Muscle layer of colon (tissue), 2 donors: ENCODE results near the gene EPHB2.

Experiments used
- H3K27ac ChIP-seq: one replicate; pipeline ENCODE4 v1.7.0; 2013; ENCODE audit warnings: low read depth, mild to moderate bottlenecking, low read length, moderate library complexity
- H3K27me3 ChIP-seq, 2 donors: one replicate each; pipeline ENCODE4 v1.7.0; 2013; ENCODE audit warnings: low read length in 2 of 2, mild to moderate bottlenecking in 2 of 2; ENCODE audit not compliant: insufficient read depth in 2 of 2, control insufficient read depth in 1 of 2
- H3K36me3 ChIP-seq: one replicate; pipeline ENCODE4 v1.7.0; 2013; ENCODE audit warnings: mild to moderate bottlenecking, low read length; ENCODE audit not compliant: insufficient read depth
- H3K4me1 ChIP-seq: one replicate; pipeline ENCODE4 v1.7.0; 2013; ENCODE audit warnings: mild to moderate bottlenecking, low read length; ENCODE audit not compliant: insufficient read depth
- H3K4me3 ChIP-seq, 2 donors: one replicate each; pipeline ENCODE4 v1.7.0; 2013; ENCODE audit warnings: low read length in 2 of 2, low read depth in 1 of 2, mild to moderate bottlenecking in 1 of 2, moderate library complexity in 1 of 2
- H3K9ac ChIP-seq: one replicate; pipeline ENCODE4 v1.7.0; 2013; ENCODE audit warnings: low read length
- H3K9me3 ChIP-seq: one replicate; pipeline ENCODE4 v1.7.0; 2013; ENCODE audit warnings: mild to moderate bottlenecking, low read length
- donor health status: abdominal sarcoma.
- donor health status: Adenocarcinoma of cecum.

EPHB2 gene

DNA sequence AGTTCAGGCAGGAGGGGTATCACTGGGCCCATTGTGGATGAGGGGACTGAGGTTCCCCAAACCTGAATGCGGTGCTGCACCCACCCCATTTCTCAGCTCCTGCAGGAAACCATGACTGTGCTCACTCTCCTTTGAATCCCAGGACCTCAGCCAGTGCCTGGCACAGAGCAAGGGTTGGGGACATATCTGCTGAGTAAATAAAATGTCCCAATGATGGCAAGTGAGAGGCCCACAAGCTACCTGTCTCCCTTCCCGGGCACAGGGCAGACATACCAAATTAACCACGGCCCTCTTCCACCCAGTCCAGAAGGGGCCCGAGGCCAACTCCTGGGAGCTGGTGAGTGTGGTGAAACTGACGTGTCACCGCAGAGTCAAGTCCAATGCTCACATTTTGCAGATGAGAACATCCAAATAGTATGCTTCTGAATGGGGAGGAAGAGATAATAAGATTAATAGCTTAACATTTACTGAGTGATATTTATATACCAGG, 97.6 kb downstream of the EPHB2 start:
- peaks cover 14% of the 10 kb centered on the region for H3K4me1 ChIP-seq
- H3K27me3 ChIP-seq: no peaks in the 10 kb centered on the region
- H3K27ac ChIP-seq: peak overlapping the region; percentile 88
- H3K9me3 ChIP-seq: no peaks in the 10 kb centered on the region
- no peaks in the 10 kb centered on the region for H3K36me3 ChIP-seq
- H3K4me3 ChIP-seq: no peak overlapping the region
- H3K9ac ChIP-seq: no peak overlapping the region

DNA sequence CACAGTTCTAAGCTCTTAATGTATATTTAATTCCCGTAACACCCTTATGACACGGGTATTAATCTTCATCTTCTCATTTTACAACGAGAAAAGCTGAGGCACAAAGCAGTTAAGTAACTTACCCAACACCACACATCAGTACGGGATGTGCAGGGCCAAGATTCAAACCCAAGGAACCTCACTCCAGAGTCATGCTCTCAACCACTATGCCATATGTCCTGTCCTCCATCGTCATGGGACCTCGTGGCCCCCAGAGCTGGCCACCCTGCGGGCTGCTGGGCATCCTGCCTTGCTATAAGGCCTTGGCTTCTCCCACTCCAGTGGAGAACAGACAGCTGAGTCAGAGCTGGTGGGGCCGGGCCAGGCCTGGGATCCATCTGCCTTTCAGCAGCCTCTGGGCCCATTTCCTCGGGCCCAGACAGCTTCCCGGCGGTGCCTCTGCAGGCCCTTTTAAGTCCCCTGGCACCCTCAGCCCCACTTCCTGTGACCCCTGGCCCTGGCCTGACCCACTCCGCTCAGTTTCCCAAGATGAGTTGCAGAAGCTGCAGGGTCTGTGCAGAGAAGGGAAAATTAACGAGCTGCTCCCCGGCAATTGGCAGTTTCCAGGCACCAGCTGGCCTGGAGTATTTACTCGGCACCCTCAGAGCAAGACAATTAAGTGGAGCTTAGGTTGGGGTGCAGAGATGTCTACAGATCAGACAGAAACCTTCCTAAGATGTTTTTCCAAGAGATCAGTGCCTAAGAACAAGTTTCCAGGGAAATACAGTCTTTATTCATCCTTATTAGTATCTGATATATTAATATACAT, 98.2 kb downstream of the EPHB2 start:
- H3K4me3 ChIP-seq: no peak overlapping the region
- no peaks in the 10 kb centered on the region for H3K9me3 ChIP-seq
- H3K27me3 ChIP-seq: no peaks in the 10 kb centered on the region
- peaks cover 17% of the 10 kb centered on the region for H3K4me1 ChIP-seq
- no peaks in the 10 kb centered on the region for H3K36me3 ChIP-seq
- peak overlapping the region; percentile 88 for H3K27ac ChIP-seq
- no peak overlapping the region for H3K9ac ChIP-seq

DNA sequence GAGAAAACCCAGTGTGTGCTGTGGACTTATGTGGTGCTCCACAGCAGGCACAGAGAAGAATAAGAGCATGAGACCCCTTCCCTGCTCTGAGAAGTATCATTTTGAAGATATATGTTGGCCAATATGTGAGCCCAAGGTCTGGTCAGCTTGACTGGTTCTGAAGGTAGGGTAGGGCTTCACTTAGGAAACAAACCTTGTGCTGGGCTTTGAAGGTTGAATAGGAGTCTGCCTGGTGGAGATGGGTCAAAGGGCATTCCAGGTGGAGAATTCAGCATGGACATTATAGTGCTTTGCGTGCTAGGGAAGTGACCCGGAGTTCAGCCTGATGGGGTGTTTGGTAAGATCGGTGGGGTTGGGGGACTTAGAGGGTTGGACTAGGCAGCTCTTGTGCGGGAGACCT, 99.1 kb downstream of the EPHB2 start:
- peaks cover 26% of the 10 kb centered on the region for H3K4me1 ChIP-seq
- H3K36me3 ChIP-seq: no peaks in the 10 kb centered on the region
- no peak overlapping the region for H3K27ac ChIP-seq
- H3K4me3 ChIP-seq: no peak overlapping the region
- no peaks in the 10 kb centered on the region for H3K27me3 ChIP-seq
- H3K9me3 ChIP-seq: no peaks in the 10 kb centered on the region
- no peak overlapping the region for H3K9ac ChIP-seq

DNA sequence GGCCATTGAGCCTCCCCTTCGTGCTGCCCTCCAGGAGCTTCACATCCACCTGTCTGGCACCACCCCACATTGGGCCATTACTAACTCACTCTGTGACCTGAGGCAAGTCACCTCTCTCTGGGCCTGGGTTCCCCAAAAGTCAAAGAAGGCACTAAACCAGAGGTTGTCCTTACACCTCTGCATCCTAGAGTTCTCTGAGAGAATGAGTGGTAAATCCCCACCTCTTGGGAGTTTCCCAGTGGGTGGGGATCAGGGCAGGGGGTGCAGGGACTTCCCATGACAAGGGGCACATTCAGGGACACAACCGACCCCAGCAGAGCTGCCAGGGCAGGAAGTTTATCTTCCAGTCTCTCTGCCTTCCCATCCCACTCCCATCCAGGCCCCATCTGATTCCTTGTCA, 99.7 kb downstream of the EPHB2 start:
- H3K27me3 ChIP-seq: no peaks in the 10 kb centered on the region
- no peak overlapping the region for H3K27ac ChIP-seq
- H3K36me3 ChIP-seq: no peaks in the 10 kb centered on the region
- H3K9me3 ChIP-seq: no peaks in the 10 kb centered on the region
- H3K4me3 ChIP-seq: no peak overlapping the region
- H3K9ac ChIP-seq: no peak overlapping the region
- peaks cover 32% of the 10 kb centered on the region for H3K4me1 ChIP-seq

DNA sequence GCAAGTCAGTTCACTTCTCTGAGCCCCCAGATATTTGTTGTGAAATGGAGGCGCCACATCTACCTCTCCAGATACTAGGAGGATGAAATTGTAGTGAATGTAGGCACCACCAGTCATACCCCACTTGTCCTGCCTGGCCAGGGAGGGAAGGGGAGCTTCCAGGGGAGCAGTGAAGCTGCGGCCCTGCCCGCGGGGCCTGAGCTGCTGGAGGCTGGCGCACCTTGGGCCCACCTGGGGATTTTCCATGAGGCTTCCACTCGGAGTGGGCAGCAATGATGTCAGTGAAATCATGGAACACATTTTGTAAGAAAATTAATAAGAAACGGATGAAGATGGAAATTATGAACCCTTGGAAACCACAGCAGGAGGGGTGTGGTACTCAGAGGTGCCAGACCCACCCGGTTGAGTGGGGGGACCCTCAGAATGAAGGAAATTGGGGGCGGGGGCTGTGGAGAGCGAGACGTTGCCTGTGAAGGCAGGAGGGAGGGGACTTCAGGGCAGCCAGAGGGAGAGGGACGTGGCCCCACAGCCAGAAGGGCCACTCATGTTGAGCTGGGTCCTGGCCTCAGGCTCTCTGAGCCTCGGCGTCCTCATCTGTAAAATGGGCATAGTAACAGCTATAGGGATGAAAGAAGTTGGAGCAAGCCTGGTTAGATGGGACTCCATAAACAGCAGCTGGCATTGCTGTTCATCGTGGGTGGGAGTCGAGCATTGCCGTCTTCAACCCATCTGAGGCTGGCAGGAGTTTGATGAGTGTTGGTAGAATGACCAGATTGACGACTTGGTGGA, 101.6 kb downstream of the EPHB2 start:
- H3K27ac ChIP-seq: no peak overlapping the region

DNA sequence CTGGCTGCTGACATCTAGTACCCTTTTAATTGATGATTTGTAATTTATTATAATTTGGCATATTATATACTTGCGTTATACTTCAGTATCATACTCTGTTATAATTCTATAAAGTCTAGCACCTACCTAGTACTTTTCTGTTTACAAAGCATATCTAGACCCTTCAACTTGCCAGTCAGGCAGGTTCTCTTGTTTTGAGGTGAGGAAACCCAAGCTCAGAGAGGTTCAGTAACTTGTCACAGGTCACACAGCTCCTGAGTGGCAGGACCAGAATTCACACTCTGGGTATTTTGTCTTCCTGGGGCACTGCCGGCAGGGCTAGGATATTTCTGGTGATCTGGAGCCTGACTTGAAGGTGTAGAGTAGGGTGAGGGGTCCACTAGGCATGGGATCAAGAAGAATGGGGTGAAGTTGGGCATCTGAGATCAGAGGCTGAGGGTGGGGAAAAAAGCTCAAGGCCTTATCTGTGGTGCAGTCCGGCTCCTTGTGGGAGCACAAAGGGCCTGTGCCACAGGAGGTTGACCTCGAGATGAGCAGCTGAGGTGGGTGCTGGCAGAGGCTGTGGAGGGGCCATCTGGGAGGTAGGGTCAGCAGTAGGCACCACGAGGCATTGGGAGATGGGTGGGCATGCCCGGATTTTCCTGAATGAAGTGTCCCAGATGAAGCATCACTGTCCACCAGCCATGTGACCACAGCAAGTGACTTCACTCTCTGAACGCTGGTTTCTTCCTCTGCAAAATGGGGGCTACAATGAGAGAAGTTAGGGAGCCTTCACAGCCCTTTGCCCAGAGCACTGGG, 102.6 kb downstream of the EPHB2 start:
- Histone ChIP-seq H3K27ac (no peak overlapping the region), H3K27me3 (no peaks in the 10 kb centered on the region)

More for the DNA sequence above, 101.6 kb downstream of the EPHB2 start:
- peaks cover 46% of the 10 kb centered on the region for H3K4me1 ChIP-seq
- no peak overlapping the region for H3K9ac ChIP-seq
- H3K9me3 ChIP-seq: no peaks in the 10 kb centered on the region
- H3K4me3 ChIP-seq: no peak overlapping the region
- H3K36me3 ChIP-seq: no peaks in the 10 kb centered on the region
- no peaks in the 10 kb centered on the region for H3K27me3 ChIP-seq

DNA sequence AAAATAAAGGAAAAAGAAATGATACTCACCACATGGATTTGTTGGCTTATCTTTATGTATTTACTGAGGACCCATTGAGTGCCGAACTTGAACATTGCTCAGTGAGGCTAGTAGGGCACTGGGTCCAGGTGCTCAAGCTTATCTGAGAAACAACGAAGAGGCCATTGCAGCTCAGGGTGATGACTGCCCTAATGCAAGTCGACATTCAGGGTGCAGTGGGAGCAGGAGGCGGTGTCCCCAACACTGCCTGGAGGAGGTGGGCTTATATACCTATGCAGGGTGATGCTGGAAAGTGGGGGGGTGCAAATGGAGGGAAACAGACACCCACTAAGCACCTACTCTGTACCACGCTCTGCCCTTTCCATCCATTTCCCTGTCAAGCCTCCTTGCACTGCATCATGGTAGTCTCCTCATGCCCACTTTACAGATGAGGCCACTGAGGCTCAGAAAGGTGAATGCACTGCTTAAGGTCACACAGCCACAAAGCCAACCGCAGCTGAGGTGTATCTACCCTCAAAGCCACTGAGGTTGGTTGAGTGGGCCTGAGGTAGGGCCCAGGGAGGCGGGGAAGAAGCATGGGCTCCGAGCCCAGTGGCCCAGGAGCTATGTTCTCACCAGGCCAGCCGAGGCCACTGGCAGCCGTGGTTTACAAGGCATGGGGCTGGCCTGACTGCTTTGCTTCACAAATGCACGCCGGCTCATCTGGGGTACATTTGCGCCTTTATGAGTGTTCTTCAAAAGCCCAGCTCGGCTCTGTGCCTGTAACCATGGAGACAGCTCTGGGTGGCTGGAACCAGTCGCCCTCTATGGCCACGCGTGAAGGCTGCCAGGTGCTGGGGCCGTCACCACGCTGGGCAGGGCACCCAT, 103.8 kb downstream of the EPHB2 start:
- Histone ChIP-seq H3K9ac (no peak overlapping the region), H3K27ac (no peak overlapping the region), H3K4me1 (peaks cover 32% of the 10 kb centered on the region)

More for the DNA sequence above, 102.6 kb downstream of the EPHB2 start:
- no peaks in the 10 kb centered on the region for H3K36me3 ChIP-seq
- peaks cover 42% of the 10 kb centered on the region for H3K4me1 ChIP-seq
- H3K9me3 ChIP-seq: no peaks in the 10 kb centered on the region
- no peak overlapping the region for H3K4me3 ChIP-seq
- no peak overlapping the region for H3K9ac ChIP-seq

DNA sequence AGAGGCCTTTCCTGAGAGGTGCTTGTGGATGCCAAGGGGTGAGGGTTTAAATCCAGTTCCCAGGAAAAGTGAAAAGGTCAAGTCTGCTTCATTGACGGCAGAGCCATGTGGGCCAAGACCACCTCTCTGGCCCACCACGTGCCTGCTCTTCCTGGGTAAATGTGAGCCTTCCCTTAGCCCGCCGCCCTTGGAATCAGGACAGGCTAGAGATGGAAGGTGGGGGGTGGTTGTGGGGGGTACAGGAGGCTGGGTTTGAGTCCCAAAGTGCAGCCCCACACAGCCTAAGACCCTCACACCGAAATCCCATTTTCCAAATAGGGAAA, 104.4 kb downstream of the EPHB2 start:
- Histone ChIP-seq H3K4me3 (no peak overlapping the region), H3K27ac (no peak overlapping the region), H3K9me3 (no peaks in the 10 kb centered on the region), H3K4me1 (peaks cover 32% of the 10 kb centered on the region), H3K9ac (no peak overlapping the region), H3K36me3 (no peaks in the 10 kb centered on the region), H3K27me3 (no peaks in the 10 kb centered on the region)

More for the DNA sequence above, 103.8 kb downstream of the EPHB2 start:
- H3K9me3 ChIP-seq: no peaks in the 10 kb centered on the region
- no peaks in the 10 kb centered on the region for H3K36me3 ChIP-seq
- no peak overlapping the region for H3K4me3 ChIP-seq
- no peaks in the 10 kb centered on the region for H3K27me3 ChIP-seq

DNA sequence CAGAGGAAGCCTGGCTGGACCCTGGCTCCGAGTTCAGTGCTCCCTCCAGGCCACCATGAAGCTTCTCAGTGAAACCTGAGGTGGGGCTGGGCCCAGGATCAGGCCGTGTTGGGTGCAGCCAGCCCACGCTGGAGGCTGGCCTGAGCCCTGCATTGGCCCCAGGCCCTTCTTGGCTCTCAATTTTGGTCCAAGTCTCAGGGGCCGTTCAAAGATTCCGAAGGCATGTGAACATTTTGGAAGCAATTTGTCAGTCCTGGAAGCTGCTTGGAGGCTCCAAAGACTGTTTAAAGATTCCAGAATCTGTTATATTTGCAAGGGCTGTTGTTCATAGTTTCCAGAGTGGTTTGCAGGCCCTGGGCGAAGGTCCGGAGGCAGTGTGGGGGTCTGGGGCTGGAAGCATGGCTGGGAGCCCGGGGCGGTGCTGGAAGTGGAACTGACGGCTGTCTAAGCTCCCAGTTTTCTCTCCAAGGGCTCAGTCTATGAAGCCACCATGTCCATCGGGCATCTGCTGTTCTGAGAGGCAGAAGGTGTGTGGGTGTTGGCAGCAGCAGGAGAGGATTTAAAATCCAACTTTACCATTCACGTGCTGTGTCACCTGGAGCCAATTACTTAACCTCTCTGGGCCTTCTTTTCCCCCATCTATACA, 104.9 kb downstream of the EPHB2 start:
- no peak overlapping the region for H3K9ac ChIP-seq
- no peak overlapping the region for H3K27ac ChIP-seq
- no peaks in the 10 kb centered on the region for H3K36me3 ChIP-seq
- no peak overlapping the region for H3K4me3 ChIP-seq
- peaks cover 32% of the 10 kb centered on the region for H3K4me1 ChIP-seq
- H3K9me3 ChIP-seq: no peaks in the 10 kb centered on the region
- no peaks in the 10 kb centered on the region for H3K27me3 ChIP-seq

DNA sequence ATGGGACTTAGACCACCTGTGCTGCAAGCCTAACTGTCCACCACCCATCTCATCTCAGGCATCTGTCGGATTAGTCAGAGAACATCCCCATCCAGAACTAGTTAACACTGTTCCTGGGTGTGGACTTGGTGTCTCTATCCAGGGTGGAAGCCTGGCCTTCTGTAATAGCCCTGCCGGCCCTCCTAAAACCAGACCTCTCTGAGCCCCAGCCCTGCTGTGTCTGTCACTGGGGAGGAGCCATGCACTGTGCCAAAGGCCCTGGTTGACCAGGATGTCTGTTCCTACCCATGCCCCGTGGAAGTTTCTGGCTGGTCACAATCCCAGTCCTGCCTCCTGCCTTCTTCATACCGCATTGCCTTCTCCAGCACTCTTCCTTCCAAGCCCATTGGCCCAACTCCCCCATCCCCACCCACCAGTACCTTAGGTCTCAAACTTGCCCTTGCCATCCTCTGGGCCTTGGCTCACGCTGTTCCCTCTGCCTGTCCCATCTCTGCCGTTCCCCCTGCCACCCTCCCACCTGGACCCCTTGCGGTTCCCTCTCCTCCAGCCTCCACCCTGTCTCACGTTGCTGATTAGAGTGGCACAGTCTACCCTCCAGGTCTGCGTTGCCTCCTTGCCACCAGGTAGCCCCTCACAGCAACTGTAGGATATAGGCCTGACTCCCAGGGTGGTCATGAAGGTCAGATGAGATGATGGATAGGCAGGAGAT, 105.6 kb downstream of the EPHB2 start:
- H3K4me3 ChIP-seq: no peak overlapping the region
- no peaks in the 10 kb centered on the region for H3K27me3 ChIP-seq
- H3K27ac ChIP-seq: no peak overlapping the region
- H3K9me3 ChIP-seq: no peaks in the 10 kb centered on the region
- no peaks in the 10 kb centered on the region for H3K36me3 ChIP-seq
- no peak overlapping the region for H3K9ac ChIP-seq
- peaks cover 32% of the 10 kb centered on the region for H3K4me1 ChIP-seq
